NCI-H82 treated with DMSO at 0.1 percent for 48 hours (cell line): ENCODE results near the gene PSMB7.

Experiments
- DNase-seq: peaks from one replicate; lab custom pipeline; 2025; ENCODE audit not compliant: unreplicated experiment; lab: John Stamatoyannopoulos, UW

The PSMB7 gene

DNA sequence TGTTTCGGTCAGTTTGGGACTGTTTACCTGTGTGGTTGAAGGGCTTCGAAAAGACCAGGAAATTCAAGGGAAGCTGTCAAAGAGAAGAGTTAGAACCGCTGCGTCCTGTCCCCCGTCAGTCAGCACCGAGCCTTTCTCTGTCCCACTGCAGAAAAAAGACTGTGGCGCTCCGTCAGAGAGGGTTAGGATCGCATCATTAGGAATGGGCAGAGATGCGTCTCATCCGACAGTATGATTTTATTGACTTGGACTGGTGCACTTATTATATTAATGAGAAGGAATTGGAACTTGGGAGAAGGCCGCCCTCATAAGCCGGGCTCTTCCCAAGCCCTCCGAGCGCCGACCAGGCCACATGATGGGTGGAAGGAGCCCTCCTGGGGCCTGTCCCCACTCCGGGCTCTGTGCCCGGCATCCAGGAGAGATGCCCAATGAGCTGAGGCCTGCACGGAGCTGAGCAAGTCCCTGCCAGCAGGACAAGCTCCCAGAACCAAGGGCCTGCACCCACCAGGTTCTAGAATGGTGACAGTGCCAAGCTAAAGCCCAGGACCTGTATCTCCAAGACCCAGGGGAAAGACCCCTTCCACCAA lies 85.9 kb downstream of the PSMB7 start:
- no peak for DNase-seq

DNA sequence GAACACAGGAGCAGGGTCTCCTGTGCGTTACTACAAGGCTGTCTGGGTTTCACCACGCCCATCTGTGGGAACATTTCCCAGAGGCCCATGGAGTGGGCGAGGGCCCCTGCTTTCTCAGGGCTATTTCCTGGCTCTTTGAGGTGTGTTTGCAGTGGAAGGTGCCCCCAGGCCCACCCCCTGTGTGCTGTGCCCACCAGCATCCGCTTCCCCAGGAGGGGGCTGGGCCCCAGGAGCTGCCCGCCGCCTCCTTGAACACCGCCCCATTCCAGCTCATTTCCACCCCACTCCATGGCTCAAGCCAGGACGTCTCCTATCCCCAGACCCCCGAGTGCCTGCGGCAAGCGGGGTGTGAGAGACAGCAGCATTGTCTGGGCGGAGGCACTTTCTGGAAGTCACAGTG lies 87.0 kb downstream of the PSMB7 start:
- no peak for DNase-seq

DNA sequence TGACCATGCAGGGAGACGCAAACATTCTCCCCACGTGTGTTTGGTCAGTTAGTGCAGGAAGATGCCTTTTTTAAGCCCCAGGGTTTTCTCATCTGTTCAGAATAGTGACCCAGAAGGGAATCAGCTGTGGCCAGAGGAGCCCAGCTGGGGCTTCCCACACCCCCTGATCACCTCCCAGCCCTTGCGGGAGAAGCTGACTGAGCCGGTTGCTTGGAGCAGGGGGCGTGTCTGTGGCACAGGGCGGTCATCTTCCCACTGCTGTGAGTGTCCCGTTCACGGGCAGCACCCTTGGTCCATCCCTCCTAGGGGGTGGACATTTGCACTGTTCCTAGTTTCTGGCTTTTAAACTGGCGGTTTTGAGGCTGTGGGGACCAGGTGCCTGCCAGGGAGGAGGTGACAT lies 87.8 kb downstream of the PSMB7 start:
- DNase-seq = no peak

DNA sequence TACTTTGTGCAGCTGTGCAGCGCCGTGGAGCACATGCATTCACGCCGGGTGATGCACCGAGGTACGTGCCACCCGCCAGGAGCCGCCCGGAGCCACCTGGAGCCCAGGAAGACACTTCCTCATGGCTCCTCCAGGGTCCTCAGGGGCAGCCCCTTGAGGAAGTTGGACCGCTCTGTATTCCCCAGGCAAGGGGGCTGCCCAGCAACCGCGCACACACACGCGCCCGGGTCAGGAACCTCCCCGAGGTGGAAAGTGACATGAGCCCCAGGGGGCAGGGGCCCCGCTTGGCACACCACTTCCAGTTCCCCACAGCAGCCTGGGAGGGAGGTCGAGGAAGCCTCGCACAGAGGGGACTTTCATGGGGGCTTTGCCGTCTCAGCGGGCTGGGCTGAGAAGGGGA lies 88.9 kb downstream of the PSMB7 start:
- DNase-seq = no peak

DNA sequence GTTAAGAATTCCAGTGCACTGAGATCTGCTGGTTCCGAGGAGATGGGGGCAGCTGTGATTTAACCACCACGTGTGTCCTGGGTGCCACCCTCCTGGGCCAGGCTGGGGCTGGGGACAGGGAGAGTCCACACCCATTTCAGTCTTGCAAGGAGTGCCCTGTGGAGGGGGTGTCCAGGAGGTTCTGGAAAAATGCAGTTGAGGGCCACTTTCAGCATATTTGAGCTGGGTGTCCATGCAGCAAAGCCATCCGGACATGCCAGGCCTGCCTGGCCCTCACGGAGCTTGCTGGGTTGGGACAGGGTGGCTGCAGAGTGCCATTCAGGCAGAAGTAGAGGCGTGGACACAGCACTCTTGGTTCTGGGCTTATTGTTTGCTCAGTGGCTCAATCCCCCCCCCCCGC lies 89.4 kb downstream of the PSMB7 start:
- no peak for DNase-seq

DNA sequence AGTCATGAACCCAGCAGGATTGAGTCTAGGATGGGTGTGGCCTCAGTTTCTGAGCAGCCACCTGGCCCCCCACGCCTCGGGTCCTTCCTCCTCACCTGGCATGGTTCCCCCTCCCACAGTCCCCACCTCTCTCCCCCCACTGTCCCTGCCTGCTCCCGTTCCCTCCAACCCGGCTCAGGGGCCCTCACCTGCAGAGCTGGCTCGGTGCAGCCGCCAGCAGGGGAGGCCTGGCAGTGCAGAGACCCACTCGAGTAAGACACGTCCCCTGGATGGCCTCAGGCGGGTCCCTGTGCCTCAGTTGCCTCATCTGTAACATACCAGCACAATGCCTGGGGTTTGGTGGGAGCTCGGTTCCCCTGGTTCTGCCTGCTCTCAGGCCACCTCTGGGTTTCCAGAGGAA lies 91.3 kb downstream of the PSMB7 start:
- no peak for DNase-seq

DNA sequence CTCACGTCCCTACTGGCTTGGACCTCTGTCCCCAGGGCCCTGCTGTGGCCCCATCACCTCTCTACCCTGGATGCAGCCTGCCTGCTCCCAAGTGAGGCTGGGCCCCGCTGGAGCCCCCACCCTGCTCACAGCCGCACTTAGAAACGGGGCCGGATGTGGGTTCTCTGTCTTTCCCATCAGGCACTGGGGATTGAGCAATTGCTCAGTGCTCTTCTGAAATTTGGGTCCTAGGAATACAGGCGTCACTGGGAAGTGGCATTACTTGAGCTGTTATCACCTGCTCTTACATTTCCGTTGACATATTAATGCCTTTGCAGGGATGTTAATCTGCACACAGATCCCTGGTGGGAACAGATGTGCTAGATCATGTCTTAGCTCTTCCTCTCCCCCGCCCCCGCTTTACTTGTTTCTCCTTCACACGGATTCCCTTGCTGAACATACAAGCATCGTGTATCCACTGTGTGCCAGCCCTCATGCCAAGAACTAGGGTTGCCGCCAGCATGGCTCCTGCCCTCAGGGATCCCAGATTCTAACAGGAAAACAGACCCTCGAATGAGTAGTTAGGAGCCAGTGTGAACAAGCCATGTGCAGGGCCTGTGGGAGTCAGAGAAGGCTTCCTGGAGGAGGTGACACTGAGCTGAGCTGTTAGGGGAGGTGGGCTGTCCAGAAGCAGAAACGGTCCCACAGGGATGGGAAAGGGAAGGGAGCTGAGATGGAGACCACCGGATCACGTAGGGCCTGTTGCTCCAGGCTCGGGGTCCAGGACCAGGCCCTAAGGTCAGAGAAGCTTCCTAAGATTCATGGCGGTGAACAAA lies 92.4 kb downstream of the PSMB7 start:
- DNase-seq = no peak

DNA sequence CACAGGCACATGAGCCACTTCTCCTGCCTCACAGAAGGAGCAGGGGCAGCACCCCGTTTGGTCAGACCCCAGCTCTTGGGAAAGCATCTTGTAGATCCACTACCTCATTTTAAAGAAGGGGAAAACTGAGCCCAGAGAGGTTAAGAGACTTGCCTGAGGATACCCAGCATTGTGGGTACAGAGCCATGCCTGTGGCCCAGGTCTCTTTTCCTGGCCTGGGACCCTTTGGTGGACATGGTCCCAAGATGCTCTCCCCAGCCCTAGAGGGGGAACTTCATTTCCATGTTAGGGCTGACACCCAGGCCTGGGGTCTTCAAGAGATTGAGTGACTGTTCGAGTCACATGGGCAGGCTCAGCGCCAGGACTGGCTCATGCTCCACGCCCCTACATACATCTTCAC lies 93.3 kb downstream of the PSMB7 start:
- no peak for DNase-seq

DNA sequence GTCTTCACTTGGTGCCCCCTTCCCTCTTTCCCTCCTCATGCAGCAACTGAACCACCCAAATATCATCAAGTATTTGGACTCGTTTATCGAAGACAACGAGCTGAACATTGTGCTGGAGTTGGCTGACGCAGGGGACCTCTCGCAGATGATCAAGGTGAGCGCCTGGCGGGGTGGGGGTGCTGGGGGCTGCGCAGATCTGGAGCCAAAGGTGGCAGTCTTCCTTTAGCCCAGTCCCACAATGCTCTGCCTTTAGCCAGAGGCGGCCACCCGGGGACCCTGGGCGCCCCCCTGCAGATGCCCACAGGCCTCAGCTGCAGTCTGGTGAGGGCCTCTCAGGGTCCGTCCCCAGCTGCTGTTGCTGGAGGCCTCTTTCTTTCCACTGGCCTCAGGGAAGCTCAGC lies 93.8 kb downstream of the PSMB7 start:
- no peak for DNase-seq

DNA sequence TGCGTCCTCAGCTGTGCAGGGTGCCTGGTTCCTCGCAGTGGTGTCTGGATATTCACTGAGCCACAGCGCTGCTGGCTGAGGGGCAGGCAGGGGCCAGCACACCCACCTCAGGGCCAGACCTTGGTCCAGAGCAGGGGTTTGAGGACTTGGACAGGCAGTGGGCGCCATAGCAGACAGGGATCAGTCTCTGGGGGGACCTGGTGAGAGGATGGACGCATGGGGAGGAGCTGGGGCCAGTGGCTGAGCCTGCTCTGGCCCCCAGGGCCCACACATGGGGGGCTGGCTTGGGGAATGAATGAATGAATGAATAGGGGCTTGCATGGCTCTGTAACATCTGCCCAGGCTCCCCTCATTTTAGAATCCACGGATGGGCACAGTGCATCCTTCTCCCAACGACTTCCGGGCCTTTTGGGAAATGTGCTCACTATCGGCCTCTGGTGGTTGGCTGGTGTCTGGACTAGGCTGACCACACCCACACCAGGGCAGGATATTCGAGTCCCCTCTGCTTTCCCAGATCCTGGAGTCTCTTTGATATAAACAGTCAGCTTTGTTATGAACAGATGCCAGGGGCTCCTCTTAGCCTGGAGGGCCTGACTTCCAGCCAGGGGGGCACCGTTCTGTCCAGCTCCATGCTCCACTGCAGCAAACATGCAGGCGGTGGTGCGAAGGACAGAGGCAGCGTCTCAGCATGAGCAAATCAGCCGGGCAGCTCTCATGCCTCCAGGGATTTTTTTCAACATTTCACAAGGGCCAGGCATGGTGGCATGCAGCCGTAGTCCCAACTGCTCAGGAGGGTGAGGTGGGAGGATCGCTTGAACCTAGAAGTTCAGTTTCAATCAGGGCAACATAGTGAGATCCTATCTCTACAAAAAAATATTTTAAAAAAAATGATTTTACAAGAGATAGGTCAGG lies 94.9 kb downstream of the PSMB7 start:
- DNase-seq = peak; percentile 11

DNA sequence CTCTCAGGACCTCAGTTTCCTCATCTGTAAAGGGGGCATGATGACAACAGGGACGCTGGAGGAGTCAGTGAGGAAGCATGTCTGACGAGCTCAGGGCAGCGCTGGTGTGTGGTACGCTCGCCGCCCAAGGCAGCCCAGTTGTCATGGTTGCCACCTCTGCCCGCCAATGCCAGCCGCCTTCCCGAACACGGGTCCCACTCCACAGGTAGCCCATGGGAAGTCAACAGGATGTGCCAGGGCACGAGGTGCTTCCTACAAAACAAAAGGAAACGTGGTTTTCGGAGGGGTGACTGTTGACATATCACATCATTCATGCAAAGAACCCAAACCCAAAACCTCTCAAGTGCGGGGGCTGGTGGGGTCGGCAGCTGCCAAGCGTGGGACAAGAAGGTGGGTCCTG lies 99.4 kb downstream of the PSMB7 start:
- DNase-seq = no peak

DNA sequence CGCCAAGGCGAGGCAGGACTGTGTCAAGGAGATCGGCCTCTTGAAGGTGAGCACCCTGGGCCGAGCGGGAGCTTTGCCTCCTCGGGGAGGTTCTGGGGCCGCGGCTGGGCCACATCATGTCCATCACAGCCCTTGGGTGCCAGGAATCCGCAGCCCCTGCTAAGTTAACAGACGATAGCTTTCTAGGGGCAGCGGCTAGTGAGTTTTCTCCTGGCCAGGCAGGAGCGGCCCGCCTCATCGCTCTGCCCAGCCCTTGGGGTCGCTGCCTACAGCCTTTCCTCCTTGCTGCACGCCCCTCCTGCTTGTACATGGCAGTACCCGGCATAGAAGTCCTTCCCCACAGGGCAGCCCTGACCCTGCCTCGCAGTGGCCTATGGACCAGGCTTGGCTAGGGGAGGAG lies 101.3 kb downstream of the PSMB7 start:
- no peak for DNase-seq

DNA sequence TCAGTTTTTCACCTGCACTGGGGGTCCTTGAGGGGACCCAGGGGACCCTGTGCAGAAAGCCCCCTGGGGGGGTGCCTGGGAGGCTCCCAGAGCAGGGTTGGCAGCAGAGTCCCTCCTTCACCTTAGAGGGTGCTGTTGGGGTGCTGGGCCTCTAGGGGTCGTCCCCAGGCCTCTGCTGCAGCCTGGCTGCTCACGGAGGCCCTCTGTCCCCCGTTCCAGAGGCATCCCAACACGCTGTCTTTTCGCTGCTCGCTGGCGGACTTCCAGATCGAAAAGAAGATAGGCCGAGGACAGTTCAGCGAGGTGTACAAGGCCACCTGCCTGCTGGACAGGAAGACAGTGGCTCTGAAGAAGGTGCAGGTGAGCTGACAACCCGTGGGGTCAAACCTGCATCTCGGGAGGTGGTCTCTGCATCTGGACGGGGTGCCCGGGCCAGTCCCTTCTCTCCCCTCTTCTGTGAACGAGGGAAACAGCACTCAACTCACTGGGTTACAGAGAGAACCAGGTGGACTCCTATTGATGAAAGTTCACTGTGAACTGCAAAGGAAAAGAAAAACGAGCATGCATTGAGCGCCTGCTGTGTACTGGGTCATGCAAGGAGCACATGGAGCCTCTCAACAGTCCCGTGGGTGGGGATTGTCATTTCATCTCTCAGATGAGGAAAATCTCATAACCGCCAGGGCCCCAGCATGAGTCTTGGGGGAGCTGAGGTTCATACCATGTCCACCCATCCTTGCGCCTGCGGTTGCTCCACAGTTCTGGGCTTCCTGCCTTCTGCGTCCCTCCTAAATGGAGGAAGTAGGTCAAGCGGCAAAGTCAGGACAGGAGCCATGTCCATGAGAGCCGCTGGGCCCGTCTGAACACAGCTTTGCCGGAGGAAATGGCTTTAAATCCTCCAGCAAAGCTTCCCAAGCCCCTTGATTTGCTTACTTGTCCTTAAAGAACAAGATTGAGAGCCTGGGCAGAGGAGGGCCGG lies 102.7 kb downstream of the PSMB7 start:
- DNase-seq = no peak

DNA sequence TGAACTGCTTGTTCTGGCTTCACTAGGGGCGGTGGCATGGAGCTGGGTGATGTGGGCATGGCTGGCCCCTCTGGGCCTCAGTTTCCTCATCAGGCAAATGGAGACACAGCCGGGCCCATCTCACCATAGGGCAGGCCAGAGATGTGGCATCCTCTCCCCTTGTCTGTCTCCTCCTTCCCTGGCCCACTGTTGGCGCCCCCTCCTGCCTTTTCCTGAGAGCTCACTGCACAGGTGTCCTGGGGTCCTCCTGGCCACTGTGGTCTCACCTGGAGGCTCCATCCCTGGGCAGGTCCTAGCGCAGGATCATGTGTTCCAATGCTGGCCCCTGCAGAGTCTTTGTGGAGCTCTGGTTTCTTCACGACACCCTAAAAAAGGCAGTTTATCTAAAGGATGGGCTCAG lies 104.0 kb downstream of the PSMB7 start:
- no peak for DNase-seq

DNA sequence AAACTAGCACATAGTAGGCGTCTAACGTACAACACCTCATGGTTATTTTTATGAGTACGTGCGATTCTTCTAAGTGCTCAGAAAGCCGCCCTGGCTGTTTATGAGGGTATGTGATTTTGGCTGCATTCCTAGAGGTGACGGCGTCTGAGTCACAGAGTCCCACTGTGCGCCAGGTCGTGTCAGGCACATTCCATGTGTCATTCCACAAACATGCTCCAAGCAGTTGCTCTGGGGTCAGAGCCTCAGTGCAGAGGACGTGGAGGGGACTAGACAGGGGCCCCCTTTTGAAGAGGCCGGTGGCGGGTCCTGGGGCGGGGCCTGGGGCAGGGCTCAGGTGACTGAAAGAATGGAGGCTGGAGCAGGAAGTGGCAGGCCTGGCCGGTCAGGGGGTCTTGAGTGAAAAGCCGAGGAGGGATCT lies 105.6 kb downstream of the PSMB7 start:
- DNase-seq = no peak

DNA sequence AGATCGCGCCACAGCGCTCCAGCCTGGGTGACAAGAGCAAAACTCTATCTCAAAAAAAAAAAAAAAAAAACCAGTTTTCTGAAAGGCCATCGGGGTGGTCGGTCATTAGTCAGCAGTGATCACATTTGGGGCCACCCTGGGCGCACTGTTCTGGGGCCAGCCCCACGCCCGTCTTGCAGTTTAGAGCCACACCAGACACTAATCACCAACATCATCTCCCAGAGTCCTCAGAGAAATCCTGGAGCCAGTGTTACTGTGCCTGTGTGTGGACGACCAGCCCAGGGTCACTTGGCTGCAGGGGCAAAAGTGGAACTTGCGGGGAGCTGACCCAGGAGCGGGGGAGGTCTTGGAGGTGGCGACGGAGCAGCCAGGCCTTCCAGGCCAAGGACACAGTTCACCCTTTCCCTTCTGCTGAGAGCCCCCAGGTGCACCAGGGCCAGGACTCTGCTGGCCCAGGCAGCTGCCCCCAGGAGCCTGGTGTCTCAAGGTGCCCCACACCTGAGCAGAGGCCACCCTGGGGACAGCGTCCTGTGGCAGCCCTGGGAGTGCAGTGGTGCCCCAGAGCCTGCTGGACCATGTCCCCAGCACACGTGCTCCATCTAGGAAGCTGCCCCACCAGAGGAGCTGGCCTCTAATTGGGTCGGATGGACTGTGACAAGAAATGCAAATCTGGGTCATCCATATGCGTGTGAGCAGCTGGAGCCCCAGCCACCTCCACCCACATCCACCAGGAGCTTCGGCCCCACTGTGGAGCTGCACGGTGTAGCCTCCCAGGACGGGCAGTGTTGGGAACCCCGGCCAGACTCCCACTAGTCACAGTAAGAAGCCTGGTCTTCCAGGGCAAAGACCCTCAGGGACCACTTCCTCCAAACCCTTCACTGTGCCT lies 106.4 kb downstream of the PSMB7 start:
- DNase-seq = no peak

DNA sequence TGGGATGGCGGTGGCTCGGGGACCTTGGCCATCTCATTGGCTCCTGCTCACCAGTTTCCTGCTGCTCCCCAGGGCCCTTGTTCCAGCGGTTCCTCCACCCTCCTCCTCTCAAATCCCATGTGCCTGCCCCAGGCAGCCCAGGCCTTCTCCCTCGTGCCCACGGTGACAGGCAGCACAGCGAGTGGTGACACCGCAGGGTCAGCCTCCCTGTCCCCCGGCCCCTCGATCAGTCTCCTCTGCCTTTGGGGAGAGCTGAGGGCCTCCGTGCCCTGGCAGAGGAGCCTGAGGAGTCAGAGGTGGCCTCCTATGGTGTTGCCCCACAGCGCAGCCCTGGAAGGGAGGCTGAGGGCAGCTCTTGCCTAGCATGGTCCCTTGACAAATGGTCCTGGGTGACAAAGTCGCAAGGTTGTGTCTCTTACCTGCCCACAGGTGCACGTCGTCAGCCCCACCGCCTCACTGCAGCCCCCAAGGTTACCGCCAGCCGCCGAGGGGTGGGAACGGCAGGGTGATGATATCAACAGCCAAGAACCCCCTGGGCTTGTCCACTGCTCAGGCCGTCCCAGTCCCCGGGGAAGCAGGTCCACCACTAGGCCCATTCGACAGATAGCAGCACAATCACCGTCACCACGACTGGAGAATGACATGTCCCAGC lies 107.7 kb downstream of the PSMB7 start:
- DNase-seq = no peak

DNA sequence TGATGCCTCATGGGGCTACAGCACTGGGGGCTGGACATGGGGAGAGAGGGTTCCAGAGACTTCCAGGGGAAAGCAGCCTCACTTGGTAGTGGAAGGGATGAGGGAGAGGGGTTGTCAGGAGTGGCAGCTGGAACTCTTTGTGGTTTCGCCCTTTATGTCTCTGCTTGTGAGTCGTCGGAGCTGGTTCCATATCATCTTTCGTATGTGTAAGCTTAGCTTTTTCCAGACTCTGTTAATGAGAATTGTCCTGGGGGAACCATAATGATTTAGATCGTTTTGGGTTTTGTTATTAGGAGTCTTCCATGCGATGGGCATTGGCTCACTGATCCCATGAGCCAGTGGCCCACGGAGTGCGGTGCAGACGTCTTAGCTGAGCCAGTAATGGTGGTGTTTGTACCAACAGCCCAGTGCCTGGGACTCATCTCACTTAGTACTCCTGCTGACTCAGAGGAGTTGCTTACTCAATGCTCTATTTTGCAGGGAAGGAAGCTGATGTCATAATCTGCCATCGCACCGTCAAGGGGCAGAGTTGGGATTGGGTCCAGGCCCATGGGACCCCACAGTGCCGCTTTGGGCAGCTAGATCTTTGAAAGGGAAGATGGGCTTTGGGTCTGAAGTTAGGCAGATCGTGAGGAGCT lies 109.0 kb downstream of the PSMB7 start:
- no peak for DNase-seq

DNA sequence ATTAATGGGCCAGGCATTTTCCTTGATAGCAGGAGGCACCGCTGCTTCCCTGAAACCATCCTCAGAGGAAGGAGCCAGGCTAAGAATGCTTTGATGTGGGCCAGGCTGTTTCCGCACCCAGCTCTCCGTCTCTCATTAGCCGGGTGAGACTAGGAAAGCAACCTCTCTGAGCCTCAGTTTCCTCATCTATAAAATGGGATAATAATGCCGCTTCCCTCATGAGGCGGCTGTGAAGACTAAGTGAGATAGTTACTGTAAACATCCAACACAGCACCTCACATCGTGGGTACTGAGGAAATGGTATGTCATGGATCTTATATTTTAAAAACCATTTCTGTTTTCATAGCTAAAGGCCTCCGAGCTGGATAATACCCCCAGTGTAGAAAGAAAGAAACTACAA lies 111.0 kb downstream of the PSMB7 start:
- DNase-seq = no peak
